Activated T-cell treated with anti-CD3 and anti-CD28 coated beads for 24 hours (primary cell): Measurements from ENCODE around the gene BRINP2.

ENCODE experiments used
- DNase-seq: peaks from one replicate; pipeline ENCODE4 v3.0.0-alpha.2; 2020; ENCODE audit warnings: low read depth

BRINP2 gene

GRCh38 chr1:177270863-177271262 lies 100.1 kb downstream of the BRINP2 start:
- no peak for DNase-seq

GRCh38 chr1:177273141-177273540 lies 102.4 kb downstream of the BRINP2 start:
- DNase-seq = no peak

- DNase-seq = no peak
Observed at GRCh38 chr1:177274687-177275211, 104.0 kb downstream of the BRINP2 start.

- DNase-seq = no peak
Observed at GRCh38 chr1:177275736-177276135, 105.0 kb downstream of the BRINP2 start.

- no peak for DNase-seq
Observed at GRCh38 chr1:177278626-177279390, 108.0 kb downstream of the BRINP2 start.

GRCh38 chr1:177281901-177282300 lies 111.1 kb downstream of the BRINP2 start:
- DNase-seq = no peak

GRCh38 chr1:177282976-177283375 lies 112.2 kb downstream of the BRINP2 start:
- no peak for DNase-seq

- DNase-seq = no peak
Observed at GRCh38 chr1:177283380-177283779, 112.6 kb downstream of the BRINP2 start.

GRCh38 chr1:177286396-177286795 lies 115.6 kb downstream of the BRINP2 start:
- DNase-seq = no peak

- DNase-seq = no peak
Observed at GRCh38 chr1:177287270-177287669, 116.5 kb downstream of the BRINP2 start.

GRCh38 chr1:177287994-177288393 lies 117.2 kb downstream of the BRINP2 start:
- no peak for DNase-seq

- no peak for DNase-seq
Observed at GRCh38 chr1:177289532-177289931, 118.8 kb downstream of the BRINP2 start.

- no peak for DNase-seq
Observed at GRCh38 chr1:177300431-177300830, 129.7 kb downstream of the BRINP2 start.

- DNase-seq = no peak
Observed at GRCh38 chr1:177301425-177302124, 130.8 kb downstream of the BRINP2 start.

GRCh38 chr1:177302357-177303044 lies 131.7 kb downstream of the BRINP2 start:
- DNase-seq = no peak

- DNase-seq = no peak
Observed at GRCh38 chr1:177305040-177306018, 134.6 kb downstream of the BRINP2 start.

GRCh38 chr1:177306019-177306415 lies 135.3 kb downstream of the BRINP2 start:
- no peak for DNase-seq

GRCh38 chr1:177306981-177307380 lies 136.2 kb downstream of the BRINP2 start:
- no peak for DNase-seq

GRCh38 chr1:177307771-177308170 lies 137.0 kb downstream of the BRINP2 start:
- no peak for DNase-seq

- no peak for DNase-seq
Observed at GRCh38 chr1:177309880-177310279, 139.1 kb downstream of the BRINP2 start.

- DNase-seq = no peak
Observed at GRCh38 chr1:177310326-177310725, 139.6 kb downstream of the BRINP2 start.

GRCh38 chr1:177311111-177311510 lies 140.4 kb downstream of the BRINP2 start:
- DNase-seq = no peak
